ENCODE results near the gene SERINC5.
"Not testable (repeated sequence)": the region's sequence is repeated elsewhere in the genome, so short reads cannot be mapped to it uniquely, and the experiment has no call there.

DNA sequence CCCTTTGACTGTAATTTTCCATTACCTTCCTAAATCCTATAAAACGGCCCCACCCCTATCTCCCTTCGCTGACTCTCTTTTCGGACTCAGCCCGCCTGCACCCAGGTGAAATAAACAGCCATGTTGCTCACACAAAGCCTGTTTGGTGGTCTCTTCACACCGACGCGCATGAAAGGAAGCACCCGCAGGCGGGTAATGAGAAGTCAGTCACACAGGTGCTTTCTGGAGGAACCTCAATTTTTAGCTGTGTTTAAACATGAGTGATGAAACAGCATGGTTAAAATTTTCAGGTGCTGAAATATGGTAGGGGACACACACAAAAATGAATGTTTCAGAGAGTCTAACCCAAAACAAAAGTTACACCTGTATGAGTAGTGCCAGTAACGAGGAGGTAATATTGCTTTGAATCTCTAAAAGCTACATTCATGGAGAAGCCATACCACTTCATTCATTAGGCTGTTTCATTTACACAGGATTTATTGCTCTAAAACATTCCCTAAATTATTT is 72.1 kb downstream of the SERINC5 start:
- TF ChIP-seq, protein P1, sequence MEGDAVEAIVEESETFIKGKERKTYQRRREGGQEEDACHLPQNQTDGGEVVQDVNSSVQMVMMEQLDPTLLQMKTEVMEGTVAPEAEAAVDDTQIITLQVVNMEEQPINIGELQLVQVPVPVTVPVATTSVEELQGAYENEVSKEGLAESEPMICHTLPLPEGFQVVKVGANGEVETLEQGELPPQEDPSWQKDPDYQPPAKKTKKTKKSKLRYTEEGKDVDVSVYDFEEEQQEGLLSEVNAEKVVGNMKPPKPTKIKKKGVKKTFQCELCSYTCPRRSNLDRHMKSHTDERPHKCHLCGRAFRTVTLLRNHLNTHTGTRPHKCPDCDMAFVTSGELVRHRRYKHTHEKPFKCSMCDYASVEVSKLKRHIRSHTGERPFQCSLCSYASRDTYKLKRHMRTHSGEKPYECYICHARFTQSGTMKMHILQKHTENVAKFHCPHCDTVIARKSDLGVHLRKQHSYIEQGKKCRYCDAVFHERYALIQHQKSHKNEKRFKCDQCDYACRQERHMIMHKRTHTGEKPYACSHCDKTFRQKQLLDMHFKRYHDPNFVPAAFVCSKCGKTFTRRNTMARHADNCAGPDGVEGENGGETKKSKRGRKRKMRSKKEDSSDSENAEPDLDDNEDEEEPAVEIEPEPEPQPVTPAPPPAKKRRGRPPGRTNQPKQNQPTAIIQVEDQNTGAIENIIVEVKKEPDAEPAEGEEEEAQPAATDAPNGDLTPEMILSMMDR (IDR thresholded peaks at IDR 0.05), result not testable (repeated sequence)
- TF ChIP-seq POLR2A (IDR thresholded peaks at IDR 0.05), result not testable (repeated sequence)

Data from body of pancreas (tissue), 4 donors.